Stimulated activated memory B cell treated with anti-CD40 and anti-IgM and Interleukin-4, amounts not matched to agents 10 μg/mL and 1 μg/mL and 100 μg/mL, for 72 hours (primary cell): ENCODE results near the gene ANKRD65.
"Not testable (repeated sequence)": the region's sequence is repeated elsewhere in the genome, so short reads cannot be mapped to it uniquely, and the experiment has no call there.

Source experiments
- ATAC-seq: fragments of 150-1000 bp; cut with Tn5 transposase; 2 replicates; pipeline ENCODE4 v1.10.0; 2021
- H3K27ac Mint-ChIP-seq: one replicate; pipeline ENCODE4 v1.8.0; 2022; ENCODE audit warnings: mild to moderate bottlenecking, mixed read lengths
- H3K27me3 Mint-ChIP-seq: one replicate; pipeline ENCODE4 v1.8.0; 2022; ENCODE audit warnings: mixed read lengths
- H3K36me3 Mint-ChIP-seq: one replicate; pipeline ENCODE4 v1.8.0; 2022; ENCODE audit warnings: mixed read lengths
- H3K4me1 Mint-ChIP-seq: one replicate; pipeline ENCODE4 v1.8.0; 2022; ENCODE audit warnings: mixed read lengths
- H3K4me3 Mint-ChIP-seq: one replicate; pipeline ENCODE4 v1.8.0; 2022; ENCODE audit warnings: mild to moderate bottlenecking, moderate library complexity, mixed read lengths
- H3K9me3 Mint-ChIP-seq: one replicate; pipeline ENCODE4 v1.8.0; 2022; ENCODE audit warnings: mixed read lengths

The ANKRD65 gene

DNA sequence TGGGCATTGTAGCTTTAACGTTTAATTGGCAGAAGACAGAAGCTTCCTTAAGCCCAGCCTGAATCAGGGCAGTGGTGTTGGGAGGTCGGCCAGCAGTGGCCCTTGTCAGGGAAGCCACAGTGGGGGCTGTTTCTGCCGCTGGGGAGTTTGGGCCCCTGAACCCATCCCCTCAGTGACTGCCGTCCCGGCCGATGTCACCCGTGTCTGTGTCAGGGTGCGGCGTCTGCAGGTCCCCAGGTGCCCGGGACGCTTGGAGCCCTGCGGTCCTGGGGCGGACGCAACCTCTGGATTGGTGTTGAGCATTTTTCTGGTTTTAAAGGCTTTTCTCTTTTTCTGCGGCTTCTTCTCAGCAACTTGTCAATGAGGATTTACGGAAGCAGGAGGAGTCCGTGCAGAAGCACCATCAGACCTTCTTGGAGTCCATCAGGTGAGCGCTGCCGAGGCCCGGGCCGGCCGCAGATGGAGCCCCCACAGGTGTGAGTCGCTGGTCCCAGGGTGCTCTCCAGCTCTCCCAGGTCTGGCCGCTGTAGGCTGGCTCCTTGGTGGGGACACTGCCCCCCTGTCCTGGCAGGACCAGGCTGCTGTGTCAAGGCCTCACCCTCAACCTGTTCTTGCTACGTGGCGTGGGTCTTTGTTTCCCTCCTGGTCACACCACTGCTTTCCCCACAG is 30.8 kb upstream of the ANKRD65 start:
- H3K36me3 Mint-ChIP-seq, result no peaks in the 10 kb centered on the region
- peaks cover 9% of the 10 kb centered on the region for H3K27me3 Mint-ChIP-seq
- H3K27ac Mint-ChIP-seq, result no peak overlapping the region
- ATAC-seq, result peak; percentile 4
- H3K4me1 Mint-ChIP-seq, result no peaks in the 10 kb centered on the region
- H3K4me3 Mint-ChIP-seq, result no peak overlapping the region
- H3K9me3 Mint-ChIP-seq, result no peaks in the 10 kb centered on the region

DNA sequence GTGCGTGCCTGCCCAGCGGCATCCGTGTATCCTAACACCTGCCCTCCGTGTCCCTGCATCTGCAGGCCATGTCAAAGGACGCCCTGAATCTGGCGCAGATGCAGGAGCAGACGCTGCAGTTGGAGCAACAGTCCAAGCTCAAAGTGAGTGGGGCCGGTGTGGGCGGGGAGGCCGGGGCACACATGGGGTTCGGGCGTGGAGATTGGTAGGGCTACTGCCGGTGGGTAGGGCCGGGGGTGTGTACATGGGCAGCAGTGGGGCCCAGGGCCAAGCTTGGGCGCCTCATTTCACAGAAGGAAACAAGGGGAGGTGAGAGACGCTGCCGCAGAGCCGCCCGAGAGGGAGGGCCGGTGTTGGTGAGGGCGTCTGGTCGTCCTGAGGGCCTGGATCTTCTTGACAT is 29.5 kb upstream of the ANKRD65 start:
- not testable (repeated sequence) for H3K4me1 Mint-ChIP-seq, H3K36me3 Mint-ChIP-seq, H3K27ac Mint-ChIP-seq, H3K27me3 Mint-ChIP-seq, H3K9me3 Mint-ChIP-seq, H3K4me3 Mint-ChIP-seq, ATAC-seq

DNA sequence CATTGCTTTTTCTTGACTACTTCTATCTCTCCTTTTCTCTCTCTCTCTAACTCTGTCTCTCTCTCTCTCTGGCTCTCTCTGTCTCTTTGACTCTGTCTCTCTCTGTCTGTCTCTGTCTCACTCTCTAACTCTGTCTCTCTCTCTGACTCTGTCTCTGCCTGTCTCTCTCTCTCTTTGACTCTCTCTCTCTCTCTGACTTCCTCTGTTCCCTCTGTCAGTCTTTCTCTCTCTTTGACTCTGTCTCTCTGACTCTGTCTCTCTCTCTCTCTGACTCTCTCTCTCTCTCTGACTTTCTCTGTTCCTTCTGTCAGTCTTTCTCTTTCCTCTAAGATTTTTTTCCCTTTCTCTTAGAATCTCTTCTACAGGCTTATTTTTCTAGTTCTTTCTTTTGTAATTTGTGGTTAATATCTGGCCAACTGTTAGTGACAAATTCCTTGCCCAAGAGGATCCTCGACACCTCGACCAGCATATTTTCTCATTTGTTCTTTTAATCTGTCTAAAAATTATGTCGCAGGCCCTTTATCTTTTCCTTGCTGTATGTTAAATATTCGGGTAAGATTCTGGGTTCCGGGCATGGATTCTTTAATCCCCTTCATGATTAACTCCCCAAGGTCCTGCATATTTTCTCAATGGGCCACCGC is 28.1 kb upstream of the ANKRD65 start, which contains the start of gene ATAD3C:
TSS of gene ATAD3C (plus strand) at position 591 of the 641 bp plus-strand sequence. CDS start 995 bp downstream, outside the sequence.
- no peak for ATAC-seq
- H3K9me3 Mint-ChIP-seq, result no peaks in the 10 kb centered on the region

DNA sequence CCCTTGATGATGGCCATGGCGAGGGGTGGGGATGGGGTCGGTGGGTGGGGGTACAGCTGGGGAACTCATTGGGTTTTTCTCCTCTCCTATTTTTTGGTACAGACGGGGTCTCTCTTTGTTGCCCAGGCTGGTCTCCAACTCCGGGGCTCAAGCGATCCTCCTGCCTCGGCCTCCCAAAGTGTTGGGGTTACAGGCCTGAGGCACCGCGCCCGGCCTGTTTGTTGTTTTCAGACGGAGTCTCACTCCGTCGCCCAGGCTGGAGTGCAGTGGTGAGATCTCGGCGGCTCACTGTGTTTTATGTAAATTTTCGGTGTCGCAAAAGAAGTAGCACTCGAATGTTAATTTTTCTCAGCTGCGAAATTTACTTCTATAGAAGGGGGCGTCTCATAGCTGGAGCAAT is 25.6 kb upstream of the ANKRD65 start:
- H3K27ac Mint-ChIP-seq, ATAC-seq, H3K36me3 Mint-ChIP-seq, H3K4me3 Mint-ChIP-seq, H3K4me1 Mint-ChIP-seq, H3K9me3 Mint-ChIP-seq: not testable (repeated sequence)
- peaks cover 36% of the 10 kb centered on the region for H3K27me3 Mint-ChIP-seq

More for the DNA sequence above, 28.1 kb upstream of the ANKRD65 start, which contains the start of gene ATAD3C:
- Mint-ChIP-seq H3K27ac (no peak within 1 kb of the TSS), H3K4me3 (no peak within 1 kb of the TSS), H3K36me3 (no peaks in the 10 kb centered on the region), H3K4me1 (no peaks in the 10 kb centered on the region), H3K27me3 (peaks cover 10% of the 10 kb centered on the region)

DNA sequence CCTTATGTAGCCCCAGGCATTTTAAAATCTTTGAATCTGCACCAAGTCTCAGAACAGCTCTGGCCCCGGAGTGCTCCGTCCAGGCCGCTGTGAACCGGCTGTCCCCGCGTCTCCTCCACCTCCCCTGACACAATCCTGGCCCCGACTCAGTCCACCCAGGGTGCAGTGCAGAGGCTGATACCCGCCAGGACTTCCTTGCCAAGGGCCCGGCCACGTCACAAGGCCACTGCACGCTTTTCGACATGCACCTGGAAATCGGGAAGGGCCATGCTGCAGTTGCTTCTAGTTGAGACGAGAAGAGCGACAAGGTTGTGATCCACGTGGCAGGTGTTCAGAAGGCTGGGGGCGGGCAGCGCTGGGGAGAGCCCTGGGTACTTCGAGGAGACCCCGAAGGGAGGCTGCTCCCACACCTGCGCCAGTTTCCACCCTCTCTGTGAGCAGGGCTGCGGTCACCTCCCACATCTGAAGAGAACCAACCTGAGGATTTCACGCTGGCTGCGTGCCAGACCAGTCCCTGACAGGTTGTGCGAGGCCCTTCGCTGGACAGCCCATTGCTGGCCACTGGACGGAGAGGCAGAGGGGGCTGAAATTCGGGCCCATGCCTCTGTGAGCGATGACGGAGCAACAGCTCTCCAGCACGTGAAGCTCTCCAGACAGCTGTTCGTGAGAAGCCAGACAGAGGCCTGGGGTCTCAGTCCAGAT is 21.1 kb upstream of the ANKRD65 start:
- peaks cover 9% of the 10 kb centered on the region for H3K4me1 Mint-ChIP-seq
- H3K36me3 Mint-ChIP-seq, result no peaks in the 10 kb centered on the region
- ATAC-seq, result no peak
- H3K9me3 Mint-ChIP-seq, result no peaks in the 10 kb centered on the region
- no peak overlapping the region for H3K27ac Mint-ChIP-seq
- H3K4me3 Mint-ChIP-seq, result no peak overlapping the region
- H3K27me3 Mint-ChIP-seq, result peaks cover 53% of the 10 kb centered on the region

DNA sequence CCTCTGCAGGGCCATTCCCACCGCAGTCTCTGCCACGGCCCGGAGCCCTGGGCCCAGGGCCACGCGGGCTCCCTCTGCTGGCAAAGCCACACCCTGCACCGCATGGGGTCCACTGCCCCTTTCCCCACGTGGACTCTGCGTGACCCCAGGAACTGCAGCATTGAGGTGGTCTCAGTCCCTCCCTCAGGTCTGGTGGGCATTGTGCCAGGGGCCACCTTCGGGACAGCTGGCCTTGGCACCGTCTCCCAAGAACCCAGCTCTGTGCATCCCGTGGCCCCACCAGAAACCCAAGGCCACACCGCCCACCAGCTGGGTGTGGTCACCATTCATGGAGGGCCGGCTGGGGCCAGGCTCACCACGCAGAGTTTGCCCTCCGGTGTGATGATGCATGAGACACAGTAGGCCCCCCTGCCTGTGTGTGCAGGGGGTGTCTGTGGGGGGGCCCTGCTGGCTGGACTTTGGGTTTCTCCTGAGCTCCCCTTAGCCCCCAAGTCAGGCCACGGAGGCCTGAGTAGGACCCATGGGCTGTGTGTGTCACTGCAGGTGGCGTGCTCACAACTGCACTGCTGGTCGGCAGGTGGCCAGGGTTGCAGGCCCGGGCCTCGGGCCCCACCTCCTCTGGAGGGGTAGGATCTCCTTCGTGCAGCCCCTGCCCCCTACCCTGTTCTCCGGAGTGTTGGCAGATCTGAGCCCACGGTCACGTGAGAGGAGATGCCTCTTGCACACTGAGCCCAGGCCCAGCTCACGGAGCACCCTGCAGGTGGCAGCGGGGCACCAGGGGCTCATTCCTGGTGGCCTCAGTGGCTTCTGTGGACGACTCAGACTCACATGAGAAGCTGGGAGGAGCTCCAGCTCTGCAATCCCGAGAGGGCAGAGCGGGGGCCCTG is 20.2 kb upstream of the ANKRD65 start:
- no peak overlapping the region for H3K4me3 Mint-ChIP-seq
- H3K4me1 Mint-ChIP-seq, result peaks cover 11% of the 10 kb centered on the region
- H3K27ac Mint-ChIP-seq, result no peak overlapping the region
- no peaks in the 10 kb centered on the region for H3K36me3 Mint-ChIP-seq
- no peaks in the 10 kb centered on the region for H3K9me3 Mint-ChIP-seq
- H3K27me3 Mint-ChIP-seq, result peaks cover 60% of the 10 kb centered on the region
- ATAC-seq, result peak; percentile 63

DNA sequence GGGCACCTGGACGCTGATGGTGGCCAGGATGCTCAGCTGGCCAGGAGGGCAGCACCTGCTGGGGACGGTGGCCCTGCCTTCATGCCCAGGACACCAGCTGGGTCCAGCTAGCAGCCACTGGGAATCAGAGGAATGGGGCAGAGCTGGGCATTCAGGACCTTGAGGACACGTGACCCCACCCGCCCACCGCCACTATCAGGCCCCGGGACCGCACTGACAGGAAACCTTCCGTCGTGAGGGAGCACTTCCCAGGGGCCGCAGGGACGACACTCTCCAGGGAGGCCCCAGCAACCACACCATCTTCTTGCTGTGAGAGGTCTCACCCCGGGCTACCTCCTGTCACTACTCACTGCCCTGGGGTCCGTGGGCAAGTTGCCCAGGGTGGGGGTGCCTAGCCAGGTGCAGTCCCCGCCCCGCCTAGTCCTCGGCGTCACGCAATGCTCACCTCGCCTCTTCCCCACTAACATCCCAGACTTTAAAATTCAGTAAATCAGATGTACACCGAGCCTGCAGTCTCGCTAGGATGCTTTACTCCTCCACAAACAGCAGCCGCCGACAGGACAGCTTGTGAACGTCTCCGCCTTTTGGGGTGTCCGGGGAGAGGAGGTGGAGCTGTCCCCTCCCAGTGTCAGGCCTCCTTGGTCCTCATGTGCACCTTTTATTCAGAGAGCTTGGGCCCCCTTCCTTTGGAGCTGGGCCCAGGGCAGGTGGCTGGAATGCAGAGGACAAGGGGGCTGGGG is 19.4 kb upstream of the ANKRD65 start:
- Mint-ChIP-seq H3K4me1 (peaks cover 14% of the 10 kb centered on the region), H3K27me3 (peaks cover 63% of the 10 kb centered on the region), H3K36me3 (no peaks in the 10 kb centered on the region), H3K27ac (no peak overlapping the region), H3K4me3 (no peak overlapping the region), H3K9me3 (no peaks in the 10 kb centered on the region)
- no peak for ATAC-seq

DNA sequence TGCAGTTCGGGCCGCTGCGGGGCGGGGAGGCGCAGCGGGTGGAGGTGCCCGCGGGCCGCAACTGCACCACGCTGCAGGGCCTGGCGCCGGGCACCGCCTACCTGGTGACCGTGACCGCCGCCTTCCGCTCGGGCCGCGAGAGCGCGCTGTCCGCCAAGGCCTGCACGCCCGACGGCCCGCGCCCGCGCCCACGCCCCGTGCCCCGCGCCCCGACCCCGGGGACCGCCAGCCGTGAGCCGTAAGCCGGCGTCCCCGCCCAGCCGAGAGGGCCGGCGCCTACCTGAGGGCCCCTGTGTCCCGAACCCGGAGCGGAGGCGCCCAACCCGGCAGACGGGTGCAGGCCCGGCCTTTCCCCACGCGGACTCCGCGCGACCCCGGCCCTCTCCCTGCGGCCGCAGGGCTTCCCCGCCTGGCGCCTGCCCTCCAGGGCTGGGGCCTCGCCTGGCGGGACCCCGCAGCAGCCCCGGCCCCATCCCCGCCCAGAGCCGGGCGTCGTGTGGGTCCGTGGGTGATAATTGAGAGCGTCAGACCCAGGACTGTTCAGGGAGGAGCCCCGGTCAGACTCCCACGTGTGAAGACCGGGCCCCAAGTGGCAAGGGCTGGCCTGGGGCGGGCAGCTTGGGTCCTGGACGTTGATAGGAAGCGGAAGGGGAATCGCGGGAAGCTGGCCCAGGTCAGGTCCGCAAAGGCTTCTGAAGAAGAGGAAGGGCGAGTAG is 18.6 kb upstream of the ANKRD65 start:
- no peaks in the 10 kb centered on the region for H3K9me3 Mint-ChIP-seq
- no peak overlapping the region for H3K27ac Mint-ChIP-seq
- H3K36me3 Mint-ChIP-seq, result no peaks in the 10 kb centered on the region
- H3K4me3 Mint-ChIP-seq, result no peak overlapping the region
- peaks cover 70% of the 10 kb centered on the region for H3K27me3 Mint-ChIP-seq
- H3K4me1 Mint-ChIP-seq, result peaks cover 20% of the 10 kb centered on the region
- peak; percentile 46 for ATAC-seq

DNA sequence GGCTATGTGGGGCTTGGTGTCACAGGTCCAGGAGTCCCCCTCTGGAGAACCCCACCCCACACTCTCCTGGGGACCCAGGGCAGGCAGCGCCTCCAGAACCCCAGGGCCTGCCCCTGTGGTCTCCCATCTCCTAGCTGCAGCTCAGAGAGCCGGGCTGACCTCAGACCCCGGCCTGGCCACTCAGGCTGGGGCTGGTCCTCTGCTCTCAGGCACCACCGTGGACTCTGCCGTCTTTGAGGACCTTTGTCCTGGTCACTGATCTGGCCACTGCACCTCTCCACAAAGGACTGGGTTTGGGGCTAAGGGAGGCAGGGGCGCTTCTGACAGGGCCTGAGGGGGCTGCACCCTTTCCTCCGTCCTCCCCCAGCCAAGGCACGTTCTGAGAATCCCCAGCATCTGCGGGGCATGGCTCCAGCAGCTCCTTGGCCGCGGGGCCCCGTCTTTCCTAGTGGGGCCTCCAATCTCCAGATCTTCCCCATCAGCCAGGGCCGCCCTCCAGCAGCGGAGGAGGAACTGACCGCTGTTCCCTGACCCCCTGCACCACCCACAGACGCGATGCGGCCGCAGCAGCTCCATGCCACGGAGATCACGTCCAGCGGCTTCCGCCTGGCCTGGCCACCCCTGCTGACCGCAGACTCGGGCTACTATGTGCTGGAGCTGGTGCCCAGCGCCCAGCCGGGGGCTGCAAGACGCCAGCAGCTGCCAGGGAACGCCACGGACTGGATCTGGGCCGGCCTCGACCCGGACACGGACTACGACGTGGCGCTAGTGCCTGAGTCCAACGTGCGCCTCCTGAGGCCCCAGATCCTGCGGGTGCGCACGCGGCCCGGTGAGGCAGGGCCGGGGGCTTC is 17.7 kb upstream of the ANKRD65 start:
- H3K27me3 Mint-ChIP-seq, result peaks cover 74% of the 10 kb centered on the region
- no peak overlapping the region for H3K27ac Mint-ChIP-seq
- no peak for ATAC-seq
- no peaks in the 10 kb centered on the region for H3K9me3 Mint-ChIP-seq
- no peaks in the 10 kb centered on the region for H3K36me3 Mint-ChIP-seq
- H3K4me3 Mint-ChIP-seq, result no peak overlapping the region
- peaks cover 29% of the 10 kb centered on the region for H3K4me1 Mint-ChIP-seq

DNA sequence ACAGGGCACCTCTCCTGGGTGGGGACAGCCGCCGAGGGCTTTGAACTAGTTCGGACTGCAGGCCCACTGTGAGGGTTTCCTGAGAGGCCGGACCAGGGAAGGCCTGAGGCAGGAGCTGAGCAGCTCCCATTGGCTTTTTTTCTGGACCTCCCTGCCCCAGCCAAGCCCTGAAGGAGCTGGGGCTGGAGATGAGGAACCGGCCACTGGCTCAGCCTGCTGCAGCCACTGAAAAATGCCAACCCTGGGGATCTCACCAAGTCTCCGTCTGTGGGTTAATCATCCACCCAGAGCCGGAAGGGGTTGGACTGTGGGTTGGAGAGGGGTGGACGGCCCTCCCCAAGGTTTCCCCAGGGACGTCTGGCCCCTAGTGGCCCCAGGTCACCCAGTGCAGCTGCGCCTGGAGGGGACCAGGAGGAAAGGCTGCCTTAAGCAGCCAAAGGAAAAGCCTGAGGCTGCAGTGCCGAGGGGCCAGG is 16.9 kb upstream of the ANKRD65 start:
- no peak for ATAC-seq
- Mint-ChIP-seq H3K4me3 (no peak overlapping the region), H3K27me3 (peaks cover 74% of the 10 kb centered on the region), H3K9me3 (no peaks in the 10 kb centered on the region), H3K4me1 (peaks cover 29% of the 10 kb centered on the region), H3K27ac (no peak overlapping the region), H3K36me3 (no peaks in the 10 kb centered on the region)

DNA sequence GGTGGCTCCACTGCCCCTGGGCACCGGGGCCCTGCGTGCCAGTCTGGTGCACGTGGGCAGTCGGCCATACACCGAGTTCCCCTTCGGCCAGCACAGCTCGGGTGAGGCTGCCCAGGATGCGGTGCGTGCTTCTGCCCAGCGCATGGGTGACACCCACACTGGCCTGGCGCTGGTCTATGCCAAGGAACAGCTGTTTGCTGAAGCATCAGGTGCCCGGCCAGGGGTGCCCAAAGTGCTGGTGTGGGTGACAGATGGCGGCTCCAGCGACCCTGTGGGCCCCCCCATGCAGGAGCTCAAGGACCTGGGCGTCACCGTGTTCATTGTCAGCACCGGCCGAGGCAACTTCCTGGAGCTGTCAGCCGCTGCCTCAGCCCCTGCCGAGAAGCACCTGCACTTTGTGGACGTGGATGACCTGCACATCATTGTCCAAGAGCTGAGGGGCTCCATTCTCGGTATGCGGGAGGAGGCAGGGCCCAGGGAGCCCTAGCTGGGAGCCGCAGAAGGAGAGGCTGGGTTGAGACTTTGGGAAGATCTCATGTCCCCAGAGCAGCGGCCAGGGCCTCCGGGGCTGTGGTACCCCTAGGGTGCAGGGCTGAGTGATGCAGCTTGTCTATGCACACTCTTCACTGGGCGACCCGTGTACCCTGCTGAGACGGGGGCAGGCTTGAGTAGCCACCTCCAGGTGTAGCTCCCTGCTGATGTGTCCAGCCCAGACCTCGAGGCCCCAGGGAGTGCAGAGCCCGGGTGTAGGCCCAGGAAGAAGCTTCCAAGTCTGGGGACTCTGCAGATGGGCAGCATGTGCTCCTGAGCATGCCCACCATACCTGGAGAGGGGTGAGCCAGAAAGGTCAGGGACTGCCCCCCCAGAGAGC is 16.2 kb upstream of the ANKRD65 start:
- ATAC-seq, result no peak
- Mint-ChIP-seq H3K4me3 (no peak overlapping the region), H3K27me3 (peaks cover 74% of the 10 kb centered on the region), H3K27ac (no peak overlapping the region), H3K36me3 (no peaks in the 10 kb centered on the region), H3K9me3 (no peaks in the 10 kb centered on the region), H3K4me1 (peaks cover 29% of the 10 kb centered on the region)

DNA sequence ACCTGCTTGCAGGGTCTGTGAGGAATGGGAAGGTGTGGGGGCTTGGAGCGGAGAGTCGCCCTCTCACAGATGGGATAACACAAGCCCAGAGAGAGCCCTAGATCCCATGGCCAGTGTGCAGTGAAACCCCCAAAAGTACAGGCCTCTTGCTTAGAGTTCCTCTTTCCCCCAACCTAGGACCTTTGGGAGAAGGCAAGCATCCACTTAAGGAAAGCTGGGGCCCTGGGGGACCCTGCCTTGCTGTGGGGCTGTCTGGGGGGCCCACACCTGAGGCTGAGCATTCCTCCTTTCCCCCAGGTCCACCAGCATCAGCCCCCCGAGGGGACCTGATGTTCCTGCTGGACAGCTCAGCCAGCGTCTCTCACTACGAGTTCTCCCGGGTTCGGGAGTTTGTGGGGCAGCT is 15.6 kb upstream of the ANKRD65 start:
- no peak for ATAC-seq
- H3K27ac Mint-ChIP-seq, result no peak overlapping the region
- H3K9me3 Mint-ChIP-seq, result no peaks in the 10 kb centered on the region
- H3K27me3 Mint-ChIP-seq, result peaks cover 74% of the 10 kb centered on the region
- H3K36me3 Mint-ChIP-seq, result no peaks in the 10 kb centered on the region
- no peak overlapping the region for H3K4me3 Mint-ChIP-seq
- H3K4me1 Mint-ChIP-seq, result peaks cover 29% of the 10 kb centered on the region
